Chondrocyte (in vitro differentiated cells): ENCODE results near the gene NUDC. TPM values are rescaled to one million over a fixed set of nuclear protein-coding genes. Genes with fewer than 3 reads are reported as not detected.

ENCODE experiments used
- DNase-seq: peaks from one replicate; pipeline ENCODE4 v3.0.0; 2021; ENCODE audit warnings: mixed read lengths, low spot score
- H3K27ac Mint-ChIP-seq: one replicate; pipeline ENCODE4 v1.8.0; 2021; ENCODE audit warnings: mild to moderate bottlenecking, moderate library complexity, mixed read lengths; ENCODE audit not compliant: unreplicated experiment
- H3K27me3 Mint-ChIP-seq: 2 replicates; pipeline ENCODE4 v1.8.0; 2021; ENCODE audit warnings: low read depth, mixed read lengths
- H3K36me3 Mint-ChIP-seq: 2 replicates; pipeline ENCODE4 v1.8.0; 2021; ENCODE audit warnings: low read depth, mixed read lengths
- H3K4me1 Mint-ChIP-seq: 2 replicates; pipeline ENCODE4 v1.8.0; 2021; ENCODE audit warnings: low read depth, mild to moderate bottlenecking, mixed read lengths
- H3K4me3 Mint-ChIP-seq: one replicate; pipeline ENCODE4 v1.8.0; 2021; ENCODE audit warnings: mild to moderate bottlenecking, moderate library complexity, mixed read lengths; ENCODE audit not compliant: unreplicated experiment
- H3K9me3 Mint-ChIP-seq: 2 replicates; pipeline ENCODE4 v1.8.0; 2021; ENCODE audit warnings: low read depth, mixed read lengths
- CTCF ChIP-seq: fragments of 200-600 bp; sonication (generic); IDR thresholded peaks from 2 replicates; pipeline ENCODE4 v1.5.0; 2021; ENCODE audit warnings: antibody characterized with exemption, mild to moderate bottlenecking, moderate library complexity
- total RNA-seq: library from RNA; stranded (reverse); gene quantifications from 3 replicates; pipeline ENCODE4 v1.2.1, GENCODE V29; 2021

NUDC gene
- total RNA-seq, 1 donor from 2014 or later, result 44.4 TPM

GRCh38 chr1:26991310-26992116 lies 70.0 kb downstream of the NUDC start:
- TF ChIP-seq CTCF, result no peak
- H3K36me3 Mint-ChIP-seq, result peaks cover 2% of the 10 kb centered on the region
- no peak for DNase-seq
- peaks cover 35% of the 10 kb centered on the region for H3K4me1 Mint-ChIP-seq
- H3K4me3 Mint-ChIP-seq, result no peak overlapping the region
- H3K27ac Mint-ChIP-seq, result no peak overlapping the region
- peaks cover 3% of the 10 kb centered on the region for H3K27me3 Mint-ChIP-seq
- no peaks in the 10 kb centered on the region for H3K9me3 Mint-ChIP-seq

GRCh38 chr1:26993237-26994019 lies 71.9 kb downstream of the NUDC start, which contains the start of gene TRNP1:
Gene TRNP1 (plus strand): TSS chr1:26993692. CDS start chr1:26993787, 95 bp downstream.
- Mint-ChIP-seq H3K36me3 (peaks cover 2% of the 10 kb centered on the region), H3K4me1 (peaks cover 54% of the 10 kb centered on the region), H3K9me3 (no peaks in the 10 kb centered on the region), H3K27ac (peak within 1 kb of the TSS; percentile 77), H3K4me3 (peak within 1 kb of the TSS; percentile 83), H3K27me3 (no peaks in the 10 kb centered on the region)
- no peak for DNase-seq
- no peak for TF ChIP-seq CTCF

GRCh38 chr1:26994020-26994786 lies 72.7 kb downstream of the NUDC start:
- peak overlapping the region; percentile 83 for H3K4me3 Mint-ChIP-seq
- peak overlapping the region; percentile 77 for H3K27ac Mint-ChIP-seq
- DNase-seq, result no peak
- peaks cover 61% of the 10 kb centered on the region for H3K4me1 Mint-ChIP-seq
- no peak for TF ChIP-seq CTCF
- no peaks in the 10 kb centered on the region for H3K9me3 Mint-ChIP-seq
- H3K36me3 Mint-ChIP-seq, result peaks cover 2% of the 10 kb centered on the region
- H3K27me3 Mint-ChIP-seq, result no peaks in the 10 kb centered on the region

- H3K4me1 Mint-ChIP-seq, result peaks cover 69% of the 10 kb centered on the region
- peaks cover 2% of the 10 kb centered on the region for H3K36me3 Mint-ChIP-seq
- no peaks in the 10 kb centered on the region for H3K27me3 Mint-ChIP-seq
- peak; percentile 11 for TF ChIP-seq CTCF
- no peak for DNase-seq
- no peaks in the 10 kb centered on the region for H3K9me3 Mint-ChIP-seq
- H3K27ac Mint-ChIP-seq, result peak overlapping the region; percentile 77
- H3K4me3 Mint-ChIP-seq, result peak overlapping the region; percentile 83
Observed at GRCh38 chr1:26994787-26995517, 73.4 kb downstream of the NUDC start.
